Measurements from ENCODE around the gene PRKCE.
A peak's percentile ranks its signal among the peaks of the same experiment; 100 is the strongest.

The PRKCE gene

DNA sequence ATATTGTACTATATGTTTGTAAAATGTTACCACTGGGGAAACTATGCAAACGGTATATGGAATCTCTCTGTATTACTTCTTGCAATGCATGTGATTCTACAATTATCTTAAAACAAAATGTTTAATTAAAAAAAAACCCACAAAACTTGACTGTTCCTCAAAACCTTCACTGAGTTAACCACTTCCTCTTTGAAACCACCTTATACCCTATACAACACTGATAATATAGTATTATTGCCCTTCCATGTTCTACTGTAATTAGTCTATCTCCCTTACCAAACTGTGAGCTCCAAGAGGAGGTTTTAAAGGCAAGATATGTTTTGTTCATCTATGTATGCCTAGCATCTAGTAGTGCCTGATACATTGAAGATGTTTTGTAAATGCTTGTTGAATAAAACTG, 572.0 kb downstream of the PRKCE start:
- DNase-seq, result peak in 1 of 2 experiments; percentile 48

DNA sequence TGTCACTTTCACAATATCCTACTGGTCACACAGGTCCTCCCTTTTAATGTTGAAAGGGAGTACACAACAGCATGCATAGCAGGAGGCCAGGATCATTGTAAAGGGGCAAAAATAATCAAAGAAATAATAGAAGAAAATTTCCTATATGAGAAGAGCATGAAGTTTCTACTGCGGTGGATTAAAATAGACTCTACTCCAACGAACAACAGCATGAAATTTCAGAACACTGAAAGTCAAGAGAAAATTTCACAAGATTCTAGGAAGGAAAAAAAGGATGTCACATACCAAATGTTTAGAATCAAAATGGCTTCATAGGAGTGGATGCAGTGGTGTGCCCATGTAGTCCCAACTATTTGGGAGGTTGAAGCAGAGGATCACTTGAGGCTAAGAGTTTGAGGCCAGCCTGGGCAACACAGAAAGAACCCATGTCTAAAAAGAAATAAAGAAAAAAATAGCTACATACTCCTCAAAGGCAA, 573.7 kb downstream of the PRKCE start:
- DNase-seq, result peak in 1 of 2 experiments; percentile 53

- no peak for DNase-seq
These were observed 574.3 kb downstream of the PRKCE start for GRCh38 chr2:46225730-46226129.

- DNase-seq, result no peak
These were observed 575.1 kb downstream of the PRKCE start for GRCh38 chr2:46226620-46227019.

DNA sequence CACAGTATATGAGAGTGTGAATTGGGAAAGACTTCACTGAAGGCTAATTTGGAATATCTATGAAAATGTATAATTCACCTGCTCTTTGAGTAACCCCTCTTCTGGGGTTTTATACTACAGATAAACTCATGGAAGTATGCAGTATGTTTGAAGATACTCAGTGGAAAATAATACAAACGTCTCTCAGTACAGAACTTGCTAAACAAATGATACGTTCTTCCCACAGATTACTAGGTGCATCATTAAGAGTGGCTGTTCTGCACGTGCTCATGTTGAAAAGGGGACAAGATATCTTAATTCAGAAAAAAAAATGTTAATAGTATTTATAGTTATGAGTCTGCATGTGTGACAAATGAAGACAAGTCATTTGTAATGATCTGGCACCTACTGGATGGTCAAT, 575.5 kb downstream of the PRKCE start:
- no peak for DNase-seq

- DNase-seq, result no peak
These were observed 576.3 kb downstream of the PRKCE start for GRCh38 chr2:46227674-46228289.

GRCh38 chr2:46229134-46230063, 577.9 kb downstream of the PRKCE start:
- peak in 1 of 2 experiments; percentile 59 for DNase-seq

DNA sequence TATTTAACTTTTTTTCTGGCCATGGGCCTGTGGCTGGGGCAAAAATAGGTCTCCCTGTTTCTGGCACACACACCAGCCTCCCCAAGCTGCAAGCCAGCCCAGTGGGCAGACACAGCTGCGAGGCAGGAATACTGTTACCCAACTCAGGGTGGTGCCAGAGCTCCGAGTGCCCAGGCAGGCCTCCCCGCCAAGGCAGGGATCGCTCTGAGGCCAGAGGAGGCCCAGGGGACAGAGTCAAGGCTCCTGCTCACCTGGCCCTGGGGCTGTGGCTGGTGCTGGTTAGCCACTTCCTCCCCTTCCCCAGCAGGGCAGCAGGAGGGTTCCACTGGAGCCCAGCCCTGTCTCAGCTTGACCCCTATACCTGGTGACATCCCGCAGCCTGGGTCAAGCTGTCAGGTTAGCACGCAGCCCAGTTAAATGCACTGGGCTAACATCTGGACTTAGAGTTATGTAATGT, 578.7 kb downstream of the PRKCE start:
- DNase-seq, result peak; percentile 48 to 59

- DNase-seq, result no peak
These were observed 579.4 kb downstream of the PRKCE start for GRCh38 chr2:46230677-46231425.

GRCh38 chr2:46231721-46232120, 580.2 kb downstream of the PRKCE start:
- no peak for DNase-seq

DNA sequence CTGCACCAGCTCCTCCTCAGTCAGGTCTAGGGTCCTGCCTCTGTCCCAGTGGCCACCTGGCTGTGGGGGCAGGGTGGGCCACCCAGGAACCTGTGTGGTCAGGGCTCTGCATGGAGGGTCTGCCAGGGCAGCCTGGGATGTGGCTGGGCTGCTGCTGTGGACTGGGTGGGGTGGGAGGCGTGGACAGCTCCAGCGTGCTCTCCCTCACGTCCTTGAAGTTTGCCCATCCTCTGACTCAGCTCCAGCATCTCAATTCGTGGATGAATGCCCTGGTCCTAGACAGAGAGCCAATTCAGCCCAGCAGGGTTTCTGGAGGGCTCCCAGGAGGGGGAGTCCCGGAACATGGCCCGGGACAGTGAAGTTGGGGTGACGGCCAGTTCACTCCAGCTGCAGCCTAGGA, 581.4 kb downstream of the PRKCE start:
- DNase-seq, result no peak

DNA sequence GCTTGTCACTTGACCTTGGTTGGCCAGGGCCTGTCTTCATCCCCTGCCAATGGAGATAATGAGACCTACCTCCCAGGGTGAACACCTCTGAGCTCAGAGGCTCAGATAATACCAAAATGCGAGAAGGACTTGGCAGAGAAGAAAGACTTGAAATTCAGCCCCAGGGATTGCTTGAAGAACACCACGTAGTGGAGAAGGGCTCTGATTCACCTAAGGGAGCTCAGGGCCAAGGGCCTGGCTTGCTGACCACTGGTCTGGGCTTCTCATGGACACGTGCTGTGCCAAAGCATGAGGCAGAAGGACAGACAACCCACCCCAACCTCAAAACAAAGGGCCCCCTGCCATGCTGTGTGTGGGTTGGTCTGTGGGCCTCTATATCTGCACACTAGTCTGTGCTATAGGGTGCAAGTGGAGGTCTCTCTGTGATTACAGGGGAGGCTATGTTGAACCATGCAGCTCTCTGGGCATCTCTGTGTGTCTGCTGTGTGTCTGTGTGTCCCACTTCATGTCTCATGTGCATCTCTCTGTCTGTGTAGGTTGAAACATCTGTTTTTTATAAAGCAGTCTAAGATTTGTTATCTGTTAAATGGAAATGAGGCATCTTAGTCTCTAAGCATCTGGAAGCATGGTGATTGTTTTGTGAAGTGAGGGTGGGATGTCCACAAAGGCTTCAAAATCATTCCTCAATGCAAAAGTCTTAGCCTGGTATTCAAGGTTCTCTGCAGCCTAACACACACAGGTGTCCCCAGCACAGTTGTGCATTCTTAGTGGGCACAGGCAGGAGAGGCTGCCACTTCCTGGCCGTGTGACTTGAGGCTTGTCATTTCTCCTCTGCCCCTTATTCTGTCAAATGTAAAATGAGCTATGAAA, 584.8 kb downstream of the PRKCE start:
- DNase-seq, result no peak

GRCh38 chr2:46236876-46237859, 585.7 kb downstream of the PRKCE start:
- DNase-seq, result no peak
